ENCODE measurements around the gene EMILIN2.

EMILIN2 gene

DNA sequence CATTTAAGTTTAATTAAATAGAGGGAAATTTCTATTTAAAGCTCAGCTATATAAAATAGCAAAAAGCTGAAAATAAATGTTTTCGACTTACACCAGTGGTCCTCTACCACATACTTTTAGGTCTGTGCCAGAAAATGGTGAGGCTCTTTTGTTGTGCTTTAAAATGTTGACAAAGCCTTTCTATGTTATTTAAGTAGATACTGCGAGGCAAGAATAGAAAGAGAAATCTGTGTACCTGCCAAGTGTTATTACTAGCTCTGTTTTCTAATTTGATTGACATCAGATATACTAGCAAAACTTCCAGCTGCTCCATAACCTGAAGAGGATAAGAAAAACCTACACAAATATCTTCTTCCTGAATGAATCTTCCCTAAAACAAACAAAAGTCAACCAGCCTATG lies 112.5 kb downstream of the EMILIN2 start:
- no peak for DNase-seq

DNA sequence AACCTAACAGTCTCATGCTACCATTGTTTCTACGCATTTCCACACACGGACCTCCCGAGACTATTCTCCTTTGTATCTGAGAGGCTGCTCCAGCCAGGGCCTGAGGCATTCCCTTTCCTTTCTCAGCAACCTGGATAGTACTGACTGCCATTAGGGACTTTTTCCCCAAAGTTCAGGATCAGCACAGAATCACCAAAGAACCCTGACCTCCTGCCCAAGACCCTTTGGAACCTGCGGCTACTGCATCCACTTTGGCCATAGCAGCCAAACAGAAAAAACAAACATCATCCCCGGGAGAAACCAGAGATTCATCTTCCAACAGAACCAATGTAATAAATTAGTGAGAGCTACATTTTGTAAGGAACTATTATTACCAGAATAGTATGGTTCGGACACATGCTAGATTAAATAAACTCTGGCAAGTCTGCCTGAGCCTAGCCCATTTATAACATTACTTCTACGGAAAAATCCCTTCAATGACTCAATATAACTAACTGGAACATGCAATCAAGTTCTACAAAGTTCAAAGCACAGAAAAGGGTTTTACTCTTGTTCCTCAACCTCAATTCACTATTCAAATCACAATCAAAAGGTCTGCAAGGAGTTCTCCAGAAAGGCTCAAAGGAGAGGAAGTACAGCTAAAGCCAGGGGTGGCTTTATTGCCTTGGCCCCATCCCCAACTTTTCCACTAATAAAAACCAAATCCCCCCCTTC lies 114.3 kb downstream of the EMILIN2 start:
- no peak for DNase-seq

DNA sequence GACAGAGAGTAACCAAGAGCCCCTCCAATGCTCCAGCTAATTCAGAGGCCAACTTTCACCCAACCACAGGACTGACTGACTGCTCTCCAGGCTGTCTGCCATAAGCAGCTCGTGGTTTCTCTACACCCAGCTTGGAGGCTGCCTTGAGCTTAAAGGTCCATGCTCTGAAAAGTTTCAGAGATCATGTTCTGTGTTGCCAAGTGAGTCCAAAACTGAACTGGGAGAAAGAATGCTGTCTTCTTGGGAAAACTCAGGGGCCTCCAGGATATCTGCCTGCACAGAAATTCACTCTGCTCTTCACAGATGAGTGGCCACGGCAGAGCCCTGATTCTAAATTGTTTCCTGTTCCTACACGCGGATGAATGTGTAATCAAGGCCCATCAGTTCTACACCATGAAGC lies 115.0 kb downstream of the EMILIN2 start:
- DNase-seq = peak; percentile 40 to 53

DNA sequence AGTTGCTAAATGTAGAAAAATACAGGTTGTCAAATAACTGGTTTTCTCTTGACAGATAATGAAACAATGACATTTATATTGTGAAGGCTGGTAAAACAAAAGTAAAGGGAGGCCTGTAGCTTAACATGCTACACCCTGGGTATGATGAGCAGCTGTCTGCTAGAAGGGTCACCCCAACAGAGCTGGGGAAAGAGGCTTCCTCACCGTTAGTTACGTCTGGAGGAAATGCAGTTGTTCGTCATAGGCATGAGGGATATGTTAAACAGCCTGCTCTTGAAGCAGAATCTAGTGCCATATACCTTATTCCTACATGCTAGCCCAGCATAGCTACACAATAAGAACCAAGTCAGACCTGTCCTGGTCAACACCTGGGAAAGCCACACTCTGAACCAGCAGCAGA lies 116.2 kb downstream of the EMILIN2 start:
- no peak for DNase-seq

DNA sequence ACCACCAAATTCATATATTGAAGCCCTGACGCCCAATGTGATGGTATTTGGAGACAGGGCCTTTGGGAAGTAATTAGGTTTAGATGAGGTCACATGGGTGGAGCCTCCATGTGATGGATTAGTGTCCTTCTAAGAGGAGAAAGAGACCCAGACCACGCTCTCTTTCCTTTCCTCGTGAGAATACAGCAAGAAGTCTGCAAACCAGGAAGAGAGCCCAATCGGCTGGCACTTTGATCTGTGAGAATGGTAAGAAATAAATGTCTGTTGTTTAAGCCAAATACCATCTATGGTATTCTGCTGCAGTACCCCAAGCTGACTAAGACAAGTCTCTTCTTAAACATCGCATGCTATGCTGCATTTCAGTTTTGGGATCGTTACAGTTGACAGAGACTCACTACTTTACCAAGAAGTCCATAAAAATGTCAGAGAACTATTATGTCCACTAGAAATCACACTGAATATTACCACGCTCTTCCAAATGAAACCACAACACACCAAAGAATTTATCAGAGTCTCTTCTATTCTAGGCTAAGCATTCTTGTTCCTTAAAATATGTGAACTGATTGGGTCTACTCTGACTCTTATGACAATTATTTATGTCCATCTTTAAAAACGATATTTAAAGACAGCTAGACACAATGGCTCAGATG lies 117.7 kb downstream of the EMILIN2 start:
- DNase-seq = no peak

Measured in activated CD4-positive, alpha-beta T cell treated with anti-CD3 and anti-CD28 coated beads, Interleukin-2, amount 50 U/mL, for 48 hours (primary cell).